HEK293 (cell line): ENCODE data around the gene PDK2.

Experiments
- CTCF ChIA-PET: fragments of 350-600 bp; formaldehyde crosslinking; extraction: SDS; loops from one replicate; lab custom pipeline; 2021; ENCODE audit warnings: antibody characterized with exemption; lab: Yijun Ruan, JAX
- POLR2A ChIA-PET: fragments of 300-600 bp; formaldehyde crosslinking; extraction: SDS; loops from one replicate; lab custom pipeline; 2020; ENCODE audit warnings: antibody characterized with exemption, inconsistent platforms; lab: Yijun Ruan, JAX
- H3K27ac ChIP-seq: fragments of 200-500 bp; sonication (Bioruptor generic); 2 replicates; pipeline ENCODE4 v1.5.1; 2014; ENCODE audit warnings: low read depth, low read length, control low read depth, inconsistent platforms; ENCODE audit errors: extremely low read depth
- H3K36me3 ChIP-seq, 2 experiments: fragments of 200-500 bp in 1 of 2; sonication (Bioruptor generic) in 1 of 2; 1 replicate in 1 of 2; 2 replicates in 1 of 2; pipeline ENCODE4 v1.5.1; 2014 to 2017; ENCODE audit warnings: inconsistent platforms in 2 of 2, low read length in 2 of 2; ENCODE audit not compliant: control insufficient read depth in 2 of 2, insufficient read depth in 1 of 2
- H3K4me1 ChIP-seq: fragments of 200-500 bp; sonication (Bioruptor generic); 2 replicates; pipeline ENCODE4 v1.5.1; 2014; ENCODE audit warnings: mild to moderate bottlenecking, low read length, inconsistent platforms; ENCODE audit not compliant: control insufficient read depth, insufficient read depth
- H3K4me3 ChIP-seq: 2 replicates; pipeline ENCODE4 v1.5.1; 2011; ENCODE audit warnings: low read depth, mild to moderate bottlenecking, control low read depth, low read length, moderate library complexity
- H3K9me3 ChIP-seq: fragments of 200-500 bp; sonication (Bioruptor generic); 2 replicates; pipeline ENCODE4 v1.5.1; 2014; ENCODE audit warnings: low read depth, low read length, inconsistent platforms; ENCODE audit not compliant: control insufficient read depth, insufficient read depth
- GLIS1 ChIP-seq: fragments of 450-650 bp; formaldehyde crosslinking; IDR thresholded peaks from 2 replicates; pipeline ENCODE4 v1.5.1; 2016; ENCODE audit warnings: missing biosample characterization, missing genetic modification characterization
- HOXD13 ChIP-seq: sonication (generic); formaldehyde crosslinking; IDR thresholded peaks from 2 replicates; pipeline ENCODE4 v1.8.0; 2022; ENCODE audit warnings: missing genetic modification reagents, borderline replicate concordance
- IKZF3 ChIP-seq: fragments of 450-650 bp; IDR thresholded peaks from 2 replicates; pipeline ENCODE4 v1.5.0; 2018; ENCODE audit warnings: missing biosample characterization, mild to moderate bottlenecking, missing genetic modification characterization, moderate library complexity
- YY2 ChIP-seq: fragments of 450-650 bp; formaldehyde crosslinking; IDR thresholded peaks from 2 replicates; pipeline ENCODE4 v1.5.1; 2016; ENCODE audit warnings: missing biosample characterization, missing genetic modification characterization
- ZBTB17 ChIP-seq: fragments of 450-650 bp; formaldehyde crosslinking; IDR thresholded peaks from 2 replicates; pipeline ENCODE4 v1.5.1; 2016; ENCODE audit warnings: missing biosample characterization, missing genetic modification characterization
- ZBTB20 ChIP-seq: fragments of 450-650 bp; formaldehyde crosslinking; IDR thresholded peaks from 2 replicates; pipeline ENCODE4 v1.5.1; 2016; ENCODE audit warnings: missing biosample characterization, missing genetic modification characterization
- ZBTB7A ChIP-seq: fragments of 450-650 bp; formaldehyde crosslinking; IDR thresholded peaks from 2 replicates; pipeline ENCODE4 v1.5.1; 2016; ENCODE audit warnings: low read depth, missing biosample characterization, missing genetic modification characterization
- ZFP3 ChIP-seq: fragments of 450-650 bp; formaldehyde crosslinking; IDR thresholded peaks from 2 replicates; pipeline ENCODE4 v1.5.1; 2016; ENCODE audit warnings: low read depth, missing biosample characterization, missing genetic modification characterization
- ZFP37 ChIP-seq: fragments of 450-650 bp; formaldehyde crosslinking; IDR thresholded peaks from 2 replicates; pipeline ENCODE4 v1.5.1; 2016; ENCODE audit warnings: missing biosample characterization, missing genetic modification characterization
- ZIC2 ChIP-seq: fragments of 450-650 bp; formaldehyde crosslinking; IDR thresholded peaks from 2 replicates; pipeline ENCODE4 v1.5.1; 2016; ENCODE audit warnings: missing biosample characterization, missing genetic modification characterization
- ZNF146 ChIP-seq: fragments of 450-650 bp; formaldehyde crosslinking; IDR thresholded peaks from 2 replicates; pipeline ENCODE4 v1.5.1; 2016; ENCODE audit warnings: missing biosample characterization, missing genetic modification characterization
- ZNF157 ChIP-seq: fragments of 450-650 bp; formaldehyde crosslinking; IDR thresholded peaks from 2 replicates; pipeline ENCODE4 v1.5.1; 2016; ENCODE audit warnings: missing biosample characterization, missing genetic modification characterization
- ZNF18 ChIP-seq: fragments of 450-650 bp; formaldehyde crosslinking; IDR thresholded peaks from 2 replicates; pipeline ENCODE4 v1.5.1; 2016; ENCODE audit warnings: missing biosample characterization, missing genetic modification characterization
- ZNF184 ChIP-seq: fragments of 450-650 bp; IDR thresholded peaks from 2 replicates; pipeline ENCODE4 v1.5.1; 2018; ENCODE audit warnings: missing biosample characterization, mild to moderate bottlenecking, missing genetic modification characterization
- ZNF214 ChIP-seq: fragments of 450-650 bp; formaldehyde crosslinking; IDR thresholded peaks from 2 replicates; pipeline ENCODE4 v1.5.1; 2017; ENCODE audit warnings: missing biosample characterization, mild to moderate bottlenecking, missing genetic modification characterization, borderline replicate concordance
- ZNF354C ChIP-seq: fragments of 450-650 bp; formaldehyde crosslinking; IDR thresholded peaks from 2 replicates; pipeline ENCODE4 v1.5.1; 2016; ENCODE audit warnings: missing biosample characterization, missing genetic modification characterization, low read depth, borderline replicate concordance
- ZNF37A ChIP-seq: fragments of 450-650 bp; IDR thresholded peaks from 2 replicates; pipeline ENCODE4 v1.5.1; 2018; ENCODE audit warnings: missing biosample characterization, missing genetic modification characterization
- ZNF398 ChIP-seq: fragments of 450-650 bp; formaldehyde crosslinking; IDR thresholded peaks from 2 replicates; pipeline ENCODE4 v1.5.1; 2017; ENCODE audit warnings: missing biosample characterization, missing genetic modification characterization
- ZNF555 ChIP-seq: fragments of 450-650 bp; formaldehyde crosslinking; conservative IDR thresholded peaks from 2 replicates; pipeline ENCODE4 v1.5.1; 2017; ENCODE audit warnings: missing biosample characterization, mild to moderate bottlenecking, missing genetic modification characterization, inconsistent platforms
- ZNF624 ChIP-seq: fragments of 450-650 bp; formaldehyde crosslinking; IDR thresholded peaks from 2 replicates; pipeline ENCODE4 v1.5.1; 2017; ENCODE audit warnings: missing biosample characterization, missing genetic modification characterization
- ZNF660 ChIP-seq: fragments of 450-650 bp; IDR thresholded peaks from 2 replicates; pipeline ENCODE4 v1.5.1; 2018; ENCODE audit warnings: missing biosample characterization, mild to moderate bottlenecking, missing genetic modification characterization
- ZNF76 ChIP-seq: fragments of 450-650 bp; formaldehyde crosslinking; IDR thresholded peaks from 2 replicates; pipeline ENCODE4; 2016; ENCODE audit warnings: low read depth, missing biosample characterization, missing genetic modification characterization, borderline replicate concordance
- ZNF792 ChIP-seq: fragments of 450-650 bp; formaldehyde crosslinking; IDR thresholded peaks from 2 replicates; pipeline ENCODE4 v1.5.1; 2016; ENCODE audit warnings: missing biosample characterization, missing genetic modification characterization
- TF ChIP-seq, protein P1 (sequence below): fragments of 450-650 bp; formaldehyde crosslinking; IDR thresholded peaks from 2 replicates; pipeline ENCODE4 v1.5.1; 2016; ENCODE audit warnings: missing biosample characterization, missing genetic modification characterization
- TF ChIP-seq, protein P2 (sequence below): fragments of 450-650 bp; formaldehyde crosslinking; IDR thresholded peaks from 2 replicates; pipeline ENCODE4 v1.5.1; 2016; ENCODE audit warnings: missing biosample characterization, missing genetic modification characterization, low read depth

The PDK2 gene

DNA sequence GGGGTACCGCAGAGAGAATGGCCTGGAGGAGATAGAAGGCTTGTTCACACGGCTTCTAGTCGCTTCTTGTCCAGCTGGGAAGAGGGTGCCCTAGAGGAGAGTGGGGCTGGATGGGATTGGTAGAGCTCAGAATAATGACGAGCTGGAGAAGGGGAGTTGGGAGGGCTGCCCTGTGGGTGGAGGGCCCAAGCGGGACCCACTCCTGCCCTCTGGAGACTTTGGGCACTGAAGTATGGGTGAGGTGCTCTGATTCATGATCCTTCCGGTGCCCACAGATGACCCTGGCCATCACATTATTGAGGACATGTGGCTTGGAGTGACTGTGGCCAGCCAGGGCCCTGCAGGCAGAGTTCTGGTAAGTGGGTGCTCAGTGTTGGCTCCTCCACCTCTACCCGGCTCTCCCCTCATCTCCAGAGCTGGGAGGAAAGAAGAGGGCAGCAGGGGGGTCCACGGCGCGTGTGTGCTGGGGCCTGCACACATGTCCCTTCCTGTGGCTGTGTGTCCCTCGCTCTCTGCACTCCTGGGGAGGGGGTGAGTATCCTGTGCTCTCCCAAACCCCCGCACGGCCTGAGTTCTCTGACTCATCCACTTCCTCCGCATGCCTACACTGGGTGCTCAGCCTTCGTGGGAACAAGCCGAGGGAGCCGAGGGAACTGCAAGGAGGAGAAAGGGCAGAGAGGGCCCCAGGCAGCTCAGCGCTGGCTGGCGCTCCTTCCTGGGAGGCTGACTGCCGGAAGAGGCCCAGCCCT, 30.7 kb upstream of the PDK2 start (continued):
- TF ChIP-seq ZFP3 (no peak), ZNF555 (tag by site-specific recombination) (no peak), ZIC2 (tag by site-specific recombination) (peak; percentile 55), ZNF398 (tag by site-specific recombination) (peak; percentile 29; the same call in 1 of the 2 replicates), ZNF354C (tag by site-specific recombination) (no peak), IKZF3 (tag by site-specific recombination) (no peak), ZNF624 (tag by site-specific recombination) (no peak), ZNF214 (tag by site-specific recombination) (no peak), ZBTB17 (tag by site-specific recombination) (peak; percentile 44; the same call in 1 of the 2 replicates), YY2 (tag by site-specific recombination) (no peak), ZNF184 (tag by site-specific recombination) (no peak), ZNF18 (tag by site-specific recombination) (no peak), ZNF660 (tag by site-specific recombination) (0 out of 2 replicates have a peak, but pooled peaks have one; percentile 25), HOXD13 (CRISPR knock-in tag) (no peak), ZBTB20 (tag by site-specific recombination) (peak; percentile 57; the same call in 1 of the 2 replicates), ZNF146 (tag by site-specific recombination) (no peak), GLIS1 (tag by site-specific recombination) (peak; percentile 81), ZNF792 (tag by site-specific recombination) (no peak)
- TF ChIP-seq, protein P1, sequence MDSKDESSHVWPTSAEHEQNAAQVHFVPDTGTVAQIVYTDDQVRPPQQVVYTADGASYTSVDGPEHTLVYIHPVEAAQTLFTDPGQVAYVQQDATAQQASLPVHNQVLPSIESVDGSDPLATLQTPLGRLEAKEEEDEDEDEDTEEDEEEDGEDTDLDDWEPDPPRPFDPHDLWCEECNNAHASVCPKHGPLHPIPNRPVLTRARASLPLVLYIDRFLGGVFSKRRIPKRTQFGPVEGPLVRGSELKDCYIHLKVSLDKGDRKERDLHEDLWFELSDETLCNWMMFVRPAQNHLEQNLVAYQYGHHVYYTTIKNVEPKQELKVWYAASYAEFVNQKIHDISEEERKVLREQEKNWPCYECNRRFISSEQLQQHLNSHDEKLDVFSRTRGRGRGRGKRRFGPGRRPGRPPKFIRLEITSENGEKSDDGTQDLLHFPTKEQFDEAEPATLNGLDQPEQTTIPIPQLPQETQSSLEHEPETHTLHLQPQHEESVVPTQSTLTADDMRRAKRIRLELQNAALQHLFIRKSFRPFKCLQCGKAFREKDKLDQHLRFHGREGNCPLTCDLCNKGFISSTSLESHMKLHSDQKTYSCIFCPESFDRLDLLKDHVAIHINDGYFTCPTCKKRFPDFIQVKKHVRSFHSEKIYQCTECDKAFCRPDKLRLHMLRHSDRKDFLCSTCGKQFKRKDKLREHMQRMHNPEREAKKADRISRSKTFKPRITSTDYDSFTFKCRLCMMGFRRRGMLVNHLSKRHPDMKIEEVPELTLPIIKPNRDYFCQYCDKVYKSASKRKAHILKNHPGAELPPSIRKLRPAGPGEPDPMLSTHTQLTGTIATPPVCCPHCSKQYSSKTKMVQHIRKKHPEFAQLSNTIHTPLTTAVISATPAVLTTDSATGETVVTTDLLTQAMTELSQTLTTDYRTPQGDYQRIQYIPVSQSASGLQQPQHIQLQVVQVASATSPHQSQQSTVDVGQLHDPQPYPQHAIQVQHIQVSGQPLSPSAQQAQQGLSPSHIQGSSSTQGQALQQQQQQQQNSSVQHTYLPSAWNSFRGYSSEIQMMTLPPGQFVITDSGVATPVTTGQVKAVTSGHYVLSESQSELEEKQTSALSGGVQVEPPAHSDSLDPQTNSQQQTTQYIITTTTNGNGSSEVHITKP (tag by site-specific recombination): no peak

GRCh38 chr17:50065056-50065455, 30.1 kb upstream of the PDK2 start:
- ChIA-PET POLR2A (interaction anchor here (1.3 kb wide), 2 partner anchors 9 to 301 kb away, joined by 3 to 13 read pairs; partner anchors contain the start of genes FAM117A and ITGA3), CTCF (interaction anchor here (0.6 to 2.6 kb wide), 9 partner anchors 9 to 369 kb away, joined by 3 to 13 read pairs (median 3); partner anchors contain the start of gene ITGA3)
- TF ChIP-seq ZBTB7A (tag by site-specific recombination) (no peak), ZNF157 (tag by site-specific recombination) (no peak), ZNF76 (tag by site-specific recombination) (no peak), ZNF37A (no peak), ZFP37 (tag by site-specific recombination) (no peak)
- TF ChIP-seq, protein P2, sequence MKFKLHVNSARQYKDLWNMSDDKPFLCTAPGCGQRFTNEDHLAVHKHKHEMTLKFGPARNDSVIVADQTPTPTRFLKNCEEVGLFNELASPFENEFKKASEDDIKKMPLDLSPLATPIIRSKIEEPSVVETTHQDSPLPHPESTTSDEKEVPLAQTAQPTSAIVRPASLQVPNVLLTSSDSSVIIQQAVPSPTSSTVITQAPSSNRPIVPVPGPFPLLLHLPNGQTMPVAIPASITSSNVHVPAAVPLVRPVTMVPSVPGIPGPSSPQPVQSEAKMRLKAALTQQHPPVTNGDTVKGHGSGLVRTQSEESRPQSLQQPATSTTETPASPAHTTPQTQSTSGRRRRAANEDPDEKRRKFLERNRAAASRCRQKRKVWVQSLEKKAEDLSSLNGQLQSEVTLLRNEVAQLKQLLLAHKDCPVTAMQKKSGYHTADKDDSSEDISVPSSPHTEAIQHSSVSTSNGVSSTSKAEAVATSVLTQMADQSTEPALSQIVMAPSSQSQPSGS (tag by site-specific recombination): no peak
- peaks cover 0 to 11% of the 10 kb centered on the region in 2 experiments; a peak in 1 of 3 replicates for H3K36me3 ChIP-seq
- H3K27ac ChIP-seq: no peak overlapping the region
- peaks cover 5% of the 10 kb centered on the region for H3K4me1 ChIP-seq
- H3K9me3 ChIP-seq: no peaks in the 10 kb centered on the region
- no peak overlapping the region for H3K4me3 ChIP-seq
